ENCODE data around the gene SMIM14. TPM values are rescaled to one million over a fixed set of nuclear protein-coding genes. Genes with fewer than 3 reads are reported as not detected.

Gene SMIM14
- total and polyA plus RNA-seq, 7 experiments from 2014 or later = 4.6 to 28.5 (median 13.7) TPM

DNA sequence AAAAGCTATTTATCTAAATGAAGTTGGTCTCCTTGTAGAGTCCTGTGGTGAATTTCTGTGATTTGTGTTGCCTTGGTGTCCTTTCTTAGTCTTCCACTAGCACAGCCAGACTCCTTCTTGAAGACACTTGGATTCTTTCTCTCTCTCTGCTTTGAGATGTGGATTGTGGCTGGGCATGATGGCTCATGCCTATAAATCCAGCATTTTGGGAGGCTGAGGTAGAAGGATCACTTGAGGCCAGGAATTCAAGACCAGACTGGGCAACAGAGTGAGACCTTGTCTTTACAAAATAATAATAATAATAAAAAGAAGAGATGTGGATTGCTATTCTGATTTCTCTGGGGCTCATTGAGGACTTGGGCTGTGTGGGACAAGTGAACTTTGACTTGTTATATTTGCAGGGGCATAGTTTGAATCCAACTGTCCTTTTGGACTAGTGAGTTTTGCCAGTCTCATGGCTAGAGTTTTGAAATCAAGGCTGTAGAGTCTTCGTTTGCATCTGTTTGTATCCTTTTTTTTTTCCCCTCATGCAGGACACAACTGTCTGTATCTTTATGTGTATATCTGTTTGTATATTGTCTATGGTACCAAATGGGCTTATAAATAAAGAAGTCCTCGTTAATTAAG is 11.1 kb upstream of the SMIM14 start:
- POLR2A ChIA-PET = no interaction called here
- no peaks in the 10 kb centered on the region for H3K27me3 ChIP-seq (ENCODE audit: control insufficient read depth in 2 of 2, insufficient read depth in 2 of 2, low read length in 2 of 2)
- DNase-seq = no peak
- H3K4me3 ChIP-seq (ENCODE audit: low read length) = no peak overlapping the region
- no peaks in the 10 kb centered on the region for H3K36me3 Mint-ChIP-seq
- H3K36me3 ChIP-seq (ENCODE audit: control insufficient read depth in 2 of 3, insufficient read depth in 3 of 3, low read length in 3 of 3) = no peaks in the 10 kb centered on the region
- CTCF ChIA-PET = no interaction called here
- H3K4me1 ChIP-seq (ENCODE audit: control insufficient read depth in 2 of 2, insufficient read depth in 2 of 2, low read length in 2 of 2) = no peaks in the 10 kb centered on the region
- H3K4me1 Mint-ChIP-seq = no peaks in the 10 kb centered on the region
- no peak overlapping the region for H3K27ac Mint-ChIP-seq
- ATAC-seq = no peak
- intact Hi-C loops (cut with micrococcal nuclease) = no loop called here
- H3K27me3 Mint-ChIP-seq = no peaks in the 10 kb centered on the region
- H3K27ac ChIP-seq (ENCODE audit: low read depth, low read length) = no peak overlapping the region
- no peaks in the 10 kb centered on the region for H3K9me3 ChIP-seq (ENCODE audit: control insufficient read depth in 2 of 3, low read length in 3 of 3)
- no peak overlapping the region for H3K4me3 Mint-ChIP-seq
- no peaks in the 10 kb centered on the region for H3K9me3 Mint-ChIP-seq

DNA sequence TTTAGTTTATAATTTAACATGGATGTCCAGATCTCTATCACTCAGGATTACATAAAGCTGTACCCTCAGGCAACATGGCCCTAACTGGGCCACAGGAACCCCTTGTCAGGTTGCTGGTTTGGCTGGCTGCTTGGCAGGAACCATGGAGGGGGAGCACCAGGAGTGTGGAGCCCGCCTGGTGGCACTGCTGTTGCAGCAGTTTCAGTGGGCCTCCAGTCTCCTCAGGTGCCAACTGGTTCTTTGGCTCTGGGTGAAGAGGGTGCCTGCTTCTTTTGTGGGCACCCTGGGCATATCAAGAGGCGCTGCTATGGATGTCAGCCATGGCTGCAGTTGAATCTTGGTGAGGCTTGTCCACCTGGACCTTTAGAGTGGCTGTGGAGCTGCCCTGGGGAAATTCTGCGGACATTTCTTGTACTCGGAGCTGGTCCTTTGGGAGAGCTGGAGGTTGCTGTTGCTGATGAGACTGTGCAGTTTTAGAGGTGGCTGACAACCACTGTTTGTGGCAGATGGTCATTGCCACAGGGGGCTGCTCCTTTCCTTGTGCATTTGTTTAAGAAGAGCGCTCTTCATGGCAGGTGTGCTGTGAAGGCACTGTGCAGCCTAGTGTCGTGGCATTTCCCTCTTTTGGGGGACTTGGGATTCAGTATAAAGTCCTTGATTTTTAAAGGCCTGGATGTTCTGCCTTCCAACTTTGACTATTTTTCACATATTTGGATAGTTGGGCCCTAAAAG is 10.3 kb upstream of the SMIM14 start:
- Histone ChIP-seq H3K27me3 (ENCODE audit: control insufficient read depth in 2 of 2, insufficient read depth in 2 of 2, low read length in 2 of 2) (no peaks in the 10 kb centered on the region), H3K27ac (ENCODE audit: low read depth, low read length) (no peak overlapping the region), H3K9me3 (ENCODE audit: control insufficient read depth in 2 of 3, low read length in 3 of 3) (no peaks in the 10 kb centered on the region), H3K36me3 (ENCODE audit: control insufficient read depth in 2 of 3, insufficient read depth in 3 of 3, low read length in 3 of 3) (no peaks in the 10 kb centered on the region), H3K4me3 (ENCODE audit: low read length) (no peak overlapping the region), H3K4me1 (ENCODE audit: control insufficient read depth in 2 of 2, insufficient read depth in 2 of 2, low read length in 2 of 2) (no peaks in the 10 kb centered on the region)
- H3K9me3 Mint-ChIP-seq = no peaks in the 10 kb centered on the region
- ChIA-PET CTCF (no interaction called here), POLR2A (interaction anchor here (0.6 kb wide), 1 partner anchor 29 kb away, joined by 3 read pairs; no protein-coding TSS in a partner anchor)
- H3K27ac Mint-ChIP-seq = no peak overlapping the region
- no peaks in the 10 kb centered on the region for H3K4me1 Mint-ChIP-seq
- H3K36me3 Mint-ChIP-seq = no peaks in the 10 kb centered on the region
- no peaks in the 10 kb centered on the region for H3K27me3 Mint-ChIP-seq
- H3K4me3 Mint-ChIP-seq = no peak overlapping the region
- no peak for ATAC-seq
- intact Hi-C loops (cut with micrococcal nuclease) = no loop called here
- no peak for DNase-seq

DNA sequence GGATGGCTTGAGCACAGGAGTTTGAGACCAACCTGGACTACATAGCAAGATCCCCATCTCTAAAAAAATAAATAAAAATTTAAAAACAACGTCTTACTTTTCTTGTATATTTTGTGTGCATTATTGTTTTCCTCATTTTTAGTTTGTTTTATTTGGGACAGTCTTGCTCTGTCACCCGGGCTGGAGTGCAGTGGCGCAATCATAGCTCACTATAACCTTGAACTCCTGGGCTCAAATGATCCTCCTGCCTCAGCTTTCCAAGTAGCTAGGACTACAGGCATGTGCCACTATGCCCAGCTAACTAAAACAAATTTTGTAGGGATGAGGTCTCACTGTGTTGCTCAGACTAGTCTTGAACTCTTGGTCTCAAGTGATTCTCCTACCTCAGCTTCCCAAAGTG is 9.5 kb upstream of the SMIM14 start:
- H3K27me3 Mint-ChIP-seq = no peaks in the 10 kb centered on the region
- Histone ChIP-seq H3K36me3 (ENCODE audit: control insufficient read depth in 2 of 3, insufficient read depth in 3 of 3, low read length in 3 of 3) (no peaks in the 10 kb centered on the region), H3K9me3 (ENCODE audit: control insufficient read depth in 2 of 3, low read length in 3 of 3) (no peaks in the 10 kb centered on the region), H3K27me3 (ENCODE audit: control insufficient read depth in 2 of 2, insufficient read depth in 2 of 2, low read length in 2 of 2) (no peaks in the 10 kb centered on the region), H3K4me1 (ENCODE audit: control insufficient read depth in 2 of 2, insufficient read depth in 2 of 2, low read length in 2 of 2) (no peaks in the 10 kb centered on the region), H3K4me3 (ENCODE audit: low read length) (no peak overlapping the region), H3K27ac (ENCODE audit: low read depth, low read length) (no peak overlapping the region)
- no peaks in the 10 kb centered on the region for H3K4me1 Mint-ChIP-seq
- H3K27ac Mint-ChIP-seq = no peak overlapping the region
- POLR2A ChIA-PET = interaction anchor here (0.8 kb wide), 1 partner anchor 15 kb away, joined by 3 read pairs; no protein-coding TSS in a partner anchor
- no peak for DNase-seq
- CTCF ChIA-PET = no interaction called here
- ATAC-seq = no peak
- H3K9me3 Mint-ChIP-seq = no peaks in the 10 kb centered on the region
- no peaks in the 10 kb centered on the region for H3K36me3 Mint-ChIP-seq
- intact Hi-C loops (cut with micrococcal nuclease) = no loop called here
- no peak overlapping the region for H3K4me3 Mint-ChIP-seq

DNA sequence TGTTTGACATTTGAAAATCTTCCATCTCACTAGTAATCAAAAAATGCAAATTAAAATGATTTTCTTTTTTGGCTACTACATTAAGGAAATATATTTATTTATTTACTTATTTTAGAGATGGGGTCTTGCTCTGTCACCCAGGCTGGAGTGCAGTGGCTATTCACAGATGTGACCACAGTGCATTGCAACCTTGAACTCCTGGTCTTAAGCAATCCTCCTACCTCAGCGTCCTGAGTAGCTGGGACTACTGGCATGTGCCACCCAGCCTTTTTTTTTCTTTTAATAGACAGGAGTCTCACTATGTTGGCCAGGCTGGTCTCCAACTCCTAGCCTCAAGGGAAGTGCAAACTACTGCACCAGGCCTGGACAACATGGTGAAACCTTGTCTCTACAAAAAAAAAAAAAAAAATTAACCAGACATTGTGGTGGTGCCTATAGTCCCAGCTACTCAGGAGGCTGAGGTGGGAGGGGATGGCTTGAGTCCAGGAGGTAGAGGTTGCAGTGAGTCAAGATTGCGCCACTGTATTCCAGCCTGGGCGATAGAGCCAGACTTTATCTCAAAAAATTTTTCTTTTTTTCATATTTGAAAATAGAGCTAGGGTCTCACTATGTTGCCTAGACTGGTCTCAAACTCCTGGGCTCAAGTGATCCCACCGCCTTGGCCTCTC is 4.4 kb upstream of the SMIM14 start:
- H3K36me3 ChIP-seq (ENCODE audit: control insufficient read depth in 2 of 3, insufficient read depth in 3 of 3, low read length in 3 of 3) = peaks cover 0 to 8% (median 0%) of the 10 kb centered on the region in 3 experiments
- no peak overlapping the region for H3K27ac ChIP-seq (ENCODE audit: low read depth, low read length)
- no peaks in the 10 kb centered on the region for H3K36me3 Mint-ChIP-seq
- DNase-seq = no peak
- CTCF ChIA-PET = interaction anchor here (0.7 kb wide), 1 partner anchor 355 kb away, joined by 4 read pairs; no protein-coding TSS in a partner anchor
- H3K9me3 Mint-ChIP-seq = no peaks in the 10 kb centered on the region
- H3K27me3 ChIP-seq (ENCODE audit: control insufficient read depth in 2 of 2, insufficient read depth in 2 of 2, low read length in 2 of 2) = no peaks in the 10 kb centered on the region
- H3K4me3 Mint-ChIP-seq = no peak overlapping the region
- ATAC-seq = no peak
- peaks cover 0 to 6% (median 0%) of the 10 kb centered on the region in 5 donors for H3K27me3 Mint-ChIP-seq
- H3K4me1 Mint-ChIP-seq = peaks cover 0 to 16% (median 13%) of the 10 kb centered on the region in 7 donors
- no peaks in the 10 kb centered on the region for H3K9me3 ChIP-seq (ENCODE audit: control insufficient read depth in 2 of 3, low read length in 3 of 3)
- intact Hi-C loops (cut with micrococcal nuclease) = no loop called here
- no peak overlapping the region for H3K4me3 ChIP-seq (ENCODE audit: low read length)
- peaks cover 4 to 7% of the 10 kb centered on the region in 2 donors for H3K4me1 ChIP-seq (ENCODE audit: control insufficient read depth in 2 of 2, insufficient read depth in 2 of 2, low read length in 2 of 2)
- POLR2A ChIA-PET = interaction anchor here (0.6 kb wide), 1 partner anchor 449 kb away, joined by 6 read pairs; no protein-coding TSS in a partner anchor
- no peak overlapping the region for H3K27ac Mint-ChIP-seq

DNA sequence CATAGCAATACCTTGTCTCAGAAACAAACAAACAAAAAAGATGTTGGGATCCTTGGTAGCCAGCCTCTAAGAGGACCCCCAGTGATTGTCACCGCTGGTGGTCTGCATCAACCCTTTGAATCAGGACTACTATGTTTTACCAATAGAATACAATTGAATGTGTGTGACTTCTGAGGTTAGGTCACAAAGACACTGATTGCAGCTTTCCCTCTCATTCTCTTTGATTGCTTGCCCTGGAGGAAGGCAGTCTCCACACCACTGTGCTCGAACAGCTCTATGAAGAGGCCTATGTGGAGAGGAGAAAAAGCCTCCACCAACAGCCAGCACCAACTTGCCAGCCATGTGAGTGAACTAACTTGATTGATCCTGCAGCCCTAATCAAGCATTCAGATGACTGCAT is 2.8 kb upstream of the SMIM14 start:
- ChIA-PET POLR2A (interaction anchor here (0.7 kb wide), 1 partner anchor 64 kb away, joined by 3 read pairs; no protein-coding TSS in a partner anchor), CTCF (interaction anchor here (0.6 kb wide), 1 partner anchor 522 kb away, joined by 4 read pairs; no protein-coding TSS in a partner anchor)

DNA sequence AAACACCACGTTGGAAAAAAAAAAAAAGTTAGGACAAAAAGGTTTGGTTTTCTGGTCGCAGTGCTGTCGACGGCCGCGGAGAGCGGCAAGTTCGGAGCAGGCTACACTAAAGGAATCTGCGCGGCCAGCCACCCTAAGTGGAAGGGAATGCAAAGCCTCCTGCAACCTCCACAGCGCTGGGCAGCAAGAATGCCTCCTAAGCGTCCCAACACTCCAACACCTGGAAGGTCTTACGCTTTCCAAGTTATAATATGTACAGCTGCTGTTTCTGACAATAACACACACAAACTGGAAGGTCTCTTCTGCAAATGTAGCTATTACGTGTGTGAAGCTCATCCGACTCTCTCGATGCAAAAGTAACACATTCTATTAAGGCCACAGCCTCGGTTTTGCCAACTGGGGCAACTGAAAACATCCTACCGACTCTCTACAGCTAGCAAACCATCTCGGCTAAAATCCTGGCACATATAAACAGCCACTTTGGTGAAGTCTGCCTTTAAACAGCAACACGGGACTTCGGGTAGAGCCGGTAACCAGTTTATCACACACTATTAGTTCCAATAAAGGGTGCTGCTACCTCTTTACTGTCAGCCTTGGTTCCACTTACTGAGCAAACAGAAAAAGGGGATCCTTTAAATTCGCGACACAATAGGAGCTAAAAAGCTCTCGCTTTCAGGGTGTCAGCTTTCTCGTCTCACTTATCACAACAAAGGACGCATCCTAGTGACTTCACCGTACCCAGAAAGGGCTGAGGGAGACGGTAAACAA is 895 bp downstream of the SMIM14 start:
- Histone ChIP-seq H3K9me3 (ENCODE audit: control insufficient read depth in 2 of 3, low read length in 3 of 3) (no peaks in the 10 kb centered on the region), H3K27ac (ENCODE audit: low read depth, low read length) (peak overlapping the region; percentile 79), H3K4me1 (ENCODE audit: control insufficient read depth in 2 of 2, insufficient read depth in 2 of 2, low read length in 2 of 2) (peaks cover 12 to 13% of the 10 kb centered on the region in 2 donors), H3K36me3 (ENCODE audit: control insufficient read depth in 2 of 3, insufficient read depth in 3 of 3, low read length in 3 of 3) (peaks cover 0 to 8% (median 0%) of the 10 kb centered on the region in 3 experiments), H3K4me3 (ENCODE audit: low read length) (peak overlapping the region; percentile 77), H3K27me3 (ENCODE audit: control insufficient read depth in 2 of 2, insufficient read depth in 2 of 2, low read length in 2 of 2) (no peaks in the 10 kb centered on the region)
- intact Hi-C loops (cut with micrococcal nuclease) = loop anchor here (1.0 to 10.0 kb wide), 13 partner anchors 58 to 605 kb away; partner anchors contain the start of genes PDS5A (in 2 of the 2), UGDH (in 2 of the 2), WDR19 (in 2 of the 2) and N4BP2 (in 1 of the 2)
- DNase-seq (peak in 6 of 9 donors; percentile 17 to 48 (median 34)), ATAC-seq (peak; percentile 28)
- Mint-ChIP-seq H3K4me1 (peaks cover 22 to 51% (median 44%) of the 10 kb centered on the region in 7 donors), H3K36me3 (no peaks in the 10 kb centered on the region), H3K9me3 (no peaks in the 10 kb centered on the region), H3K4me3 (peak overlapping the region; percentile 86 to 97 (median 94)), H3K27ac (peak overlapping the region; percentile 67 to 96 (median 86)), H3K27me3 (peaks cover 0 to 27% (median 0%) of the 10 kb centered on the region in 5 donors)
- CTCF ChIA-PET = interaction anchor here (0.7 kb wide), 1 partner anchor 169 kb away, joined by 3 read pairs; no protein-coding TSS in a partner anchor
- POLR2A ChIA-PET = interaction anchor here (0.6 to 2.3 kb wide), 7 partner anchors 11 to 190 kb away, joined by 3 to 10 read pairs (median 4); partner anchors contain the start of genes LIAS, RPL9, UBE2K and UGDH

More for the DNA sequence above, 2.8 kb upstream of the SMIM14 start:
- H3K27me3 Mint-ChIP-seq = peaks cover 0 to 13% (median 0%) of the 10 kb centered on the region in 5 donors
- H3K4me1 Mint-ChIP-seq = peaks cover 11 to 30% (median 27%) of the 10 kb centered on the region in 7 donors
- H3K9me3 Mint-ChIP-seq = no peaks in the 10 kb centered on the region
- no peak overlapping the region for H3K4me3 ChIP-seq (ENCODE audit: low read length)
- no peak for DNase-seq
- peak overlapping the region in 1 of 10 donors; percentile 26 for H3K4me3 Mint-ChIP-seq
- ATAC-seq = no peak
- peak overlapping the region in 1 of 9 donors; percentile 45 for H3K27ac Mint-ChIP-seq
- peaks cover 12 to 13% of the 10 kb centered on the region in 2 donors for H3K4me1 ChIP-seq (ENCODE audit: control insufficient read depth in 2 of 2, insufficient read depth in 2 of 2, low read length in 2 of 2)
- no peaks in the 10 kb centered on the region for H3K36me3 Mint-ChIP-seq
- H3K36me3 ChIP-seq (ENCODE audit: control insufficient read depth in 2 of 3, insufficient read depth in 3 of 3, low read length in 3 of 3) = peaks cover 0 to 8% (median 0%) of the 10 kb centered on the region in 3 experiments
- no peak overlapping the region for H3K27ac ChIP-seq (ENCODE audit: low read depth, low read length)
- no peaks in the 10 kb centered on the region for H3K27me3 ChIP-seq (ENCODE audit: control insufficient read depth in 2 of 2, insufficient read depth in 2 of 2, low read length in 2 of 2)
- no peaks in the 10 kb centered on the region for H3K9me3 ChIP-seq (ENCODE audit: control insufficient read depth in 2 of 3, low read length in 3 of 3)
- intact Hi-C loops (cut with micrococcal nuclease) = no loop called here

Data from naive thymus-derived CD4-positive, alpha-beta T cell (primary cell).